HepG2 (cell line): Measurements from ENCODE around the gene ISY1. TPM values are rescaled to one million over a fixed set of nuclear protein-coding genes. Genes with fewer than 3 reads are reported as not detected.

Experiments
- ATAC-seq: fragments of 200-7000 bp; cut with Tn5 transposase; 3 replicates; pipeline ENCODE4 v1.9.1; 2020; ENCODE audit warnings: mild to moderate bottlenecking, moderate library complexity
- Bru-seq: library from RNA; stranded (reverse); fragments of 400-500 nt; gene quantifications from one replicate; lab custom pipeline; 2021; lab: Mats Ljungman, UMichigan
- BruChase-seq, 2 experiments: library from RNA; stranded (reverse); fragments of 400-500 nt; gene quantifications; one replicate each; lab custom pipeline; 2021; lab: Mats Ljungman, UMichigan
- BruUV-seq: library from RNA; stranded (reverse); fragments of 400-500 nt; replicated peaks from 2 replicates; lab custom pipeline; 2021; lab: Mats Ljungman, UMichigan
- CTCF ChIA-PET: fragments of 300-600 bp; formaldehyde crosslinking; extraction: SDS; loops from one replicate; lab custom pipeline; 2021; ENCODE audit warnings: low total read pairs, inconsistent platforms, low intra/inter-chr PET ratio; lab: Yijun Ruan, JAX
- POLR2A ChIA-PET: fragments of 350-600 bp; sonication (Branson Sonifier 250); formaldehyde crosslinking; loops from one replicate; lab custom pipeline; 2020; ENCODE audit warnings: antibody characterized with exemption, inconsistent platforms; lab: Yijun Ruan, JAX
- DNase-seq: peaks from one replicate; pipeline ENCODE4 v3.0.0-alpha.2; 2015; ENCODE audit warnings: low spot score
- FAIRE-seq: peaks from 3 replicates; lab custom pipeline; 2011; peaks lifted over from hg19 to GRCh38; lab: Jason Lieb, UNC
- H2AFZ ChIP-seq: one replicate; pipeline ENCODE4 v1.6.1; 2011; ENCODE audit warnings: low read length, inconsistent platforms
- H3K27ac ChIP-seq: fragments of 300-600 bp; 3 replicates; pipeline ENCODE4 v1.8.0; 2011; ENCODE audit warnings: mixed run types, mild to moderate bottlenecking, mixed read lengths, low read length, inconsistent platforms; ENCODE audit not compliant: insufficient read depth; ENCODE audit errors: extremely low read length
- H3K27me3 ChIP-seq, 2 experiments: fragments of 200-600 bp in 1 of 2; 2 replicates in 1 of 2; 3 replicates in 1 of 2; pipeline versions ENCODE4 v1.6.0 to v1.8.0; 2011; ENCODE audit warnings: low read length in 2 of 2, mild to moderate bottlenecking in 2 of 2, moderate library complexity in 2 of 2, inconsistent platforms in 1 of 2; ENCODE audit not compliant: insufficient read depth in 2 of 2, control insufficient read depth in 1 of 2
- H3K36me3 ChIP-seq, 2 experiments: fragments of 200-600 bp in 1 of 2; replicated peaks in 1 of 2; 2 replicates in 1 of 2; 3 replicates in 1 of 2; pipeline versions ENCODE4 v1.5.1 to v1.8.0; 2011; ENCODE audit warnings: low read length in 2 of 2, inconsistent platforms in 1 of 2; ENCODE audit not compliant: insufficient read depth in 2 of 2, control insufficient read depth in 1 of 2
- H3K4me1 ChIP-seq: 2 replicates; pipeline ENCODE4 v1.5.1; 2012; ENCODE audit warnings: low read length, inconsistent platforms; ENCODE audit not compliant: insufficient read depth
- H3K4me2 ChIP-seq: 2 replicates; pipeline ENCODE4 v1.6.0; 2011; ENCODE audit warnings: low read depth, low read length, inconsistent platforms
- H3K4me3 ChIP-seq, 3 experiments: fragments of 200-600 bp in 1 of 3; sonication (generic), shearing (Covaris generic) in 1 of 3; replicated peaks in 1 of 3; 2 replicates each; pipeline ENCODE4 v1.5.1; 2011 to 2016; ENCODE audit warnings: low read length in 3 of 3, inconsistent platforms in 2 of 3, low read depth in 2 of 3, mild to moderate bottlenecking in 2 of 3, control low read depth in 1 of 3, mixed read lengths in 1 of 3; ENCODE audit not compliant: insufficient read depth in 1 of 3
- H3K79me2 ChIP-seq: one replicate; pipeline ENCODE4 v1.6.1; 2011; ENCODE audit warnings: low read length, inconsistent platforms; ENCODE audit not compliant: insufficient read depth
- H3K9ac ChIP-seq: 2 replicates; pipeline ENCODE4 v1.6.0; 2011; ENCODE audit warnings: mild to moderate bottlenecking, low read depth, low read length, inconsistent platforms; ENCODE audit not compliant: insufficient read depth
- H3K9me3 ChIP-seq: 2 replicates; pipeline ENCODE4 v1.5.1; 2012; ENCODE audit warnings: mild to moderate bottlenecking, low read length
- H4K20me1 ChIP-seq: 2 replicates; pipeline ENCODE4 v1.6.0; 2011; ENCODE audit warnings: inconsistent platforms, mild to moderate bottlenecking, low read length, moderate library complexity; ENCODE audit not compliant: insufficient read depth
- HNRNPL ChIP-seq: fragments of 200-400 bp; formaldehyde crosslinking; IDR thresholded peaks from 2 replicates; pipeline ENCODE4 v1.6.1; 2017; ENCODE audit warnings: mild to moderate bottlenecking, low read depth, low read length
- KDM1A ChIP-seq: IDR thresholded peaks from 2 replicates; pipeline ENCODE4 v1.6.1; 2016; ENCODE audit warnings: missing compliant biosample characterization
- NR2F6 ChIP-seq, 2 experiments: IDR thresholded peaks; 2 replicates each; pipeline ENCODE4 v1.6.1; 2016; ENCODE audit warnings: antibody characterized with exemption in 1 of 2, mild to moderate bottlenecking in 1 of 2
- THYN1 ChIP-seq: sonication (generic); formaldehyde crosslinking; IDR thresholded peaks from 2 replicates; pipeline ENCODE4 v1.8.1; 2023; ENCODE audit warnings: low read depth, mild to moderate bottlenecking, moderate library complexity, missing genetic modification reagents, borderline replicate concordance
- YEATS2 ChIP-seq: sonication (generic); formaldehyde crosslinking; IDR thresholded peaks from 2 replicates; pipeline ENCODE4 v1.4.0; 2020; ENCODE audit warnings: missing genetic modification reagents, borderline replicate concordance
- ZFP62 ChIP-seq: sonication (generic); formaldehyde crosslinking; IDR thresholded peaks from 2 replicates; pipeline ENCODE4 v1.4.0; 2020; ENCODE audit warnings: missing genetic modification reagents
- ZMAT3 ChIP-seq: sonication (generic); formaldehyde crosslinking; conservative IDR thresholded peaks from 2 replicates; pipeline ENCODE4 v1.7.0; 2021; ENCODE audit warnings: missing genetic modification reagents
- ZNF20 ChIP-seq: sonication (generic); formaldehyde crosslinking; IDR thresholded peaks from 2 replicates; pipeline ENCODE4 v1.4.0; 2020; ENCODE audit warnings: mild to moderate bottlenecking, moderate library complexity, missing genetic modification reagents
- WGBS: methylation state at CpG from one replicate; pipeline ENCODE4 v1.1.6; 2017; ENCODE audit warnings: low lambda C conversion rate; 5-methylcytosine and 5-hydroxymethylcytosine counted together
- in situ Hi-C: cut with HindIII; loops from 2 replicates; pipeline ENCODE4 v1.10.0; 2017; ENCODE audit warnings: low pct_unique_long_range_greater_than_20kb; ENCODE audit not compliant: extremely low pct_ligation_motif_present
- intact Hi-C: fragments of 100-400 bp; cut with micrococcal nuclease; formaldehyde crosslinking; loops from one replicate; pipeline ENCODE4 v1.10.0; 2022; ENCODE audit not compliant: unreplicated experiment
- long read RNA-seq, 2 experiments: library from RNA in 1 of 2; library from polyadenylated mRNA in 1 of 2; stranded (forward) in 1 of 2; unstranded in 1 of 2; transcript quantifications; one replicate each; pipeline ENCODE4 v2.0.0, GENCODE V29; 2019 to 2022
- polyA minus RNA-seq, 3 experiments: library from RNA; depleted of rRNA, polyadenylated mRNA; stranded (reverse); fragments of >200 nt; gene quantifications; 2 replicates each; pipeline ENCODE4 v1.2.3, GENCODE V29; 2011; ENCODE audit warnings: low replicate concordance in 1 of 3
- polyA plus RNA-seq, 8 experiments: library from polyadenylated mRNA; depleted of rRNA in 3 of 8; stranded (reverse) in 7 of 8; unstranded in 1 of 8; fragments of >200 nt; fragmentation: Illumina TruSeq in 4 of 8; extraction: Trizol in 4 of 8; gene quantifications; 2 replicates each; pipeline versions ENCODE4 v1.2.1 to v1.2.3, GENCODE V29; 2011 to 2016; ENCODE audit warnings: low read depth in 4 of 8, missing spikeins in 1 of 8, mixed read lengths in 1 of 8; ENCODE audit not compliant: insufficient read depth in 1 of 8
- total RNA-seq, 5 experiments: library from RNA; depleted of rRNA; stranded (reverse); fragments of >200 nt; fragmentation: Illumina TruSeq; extraction: Trizol; gene quantifications; 2 replicates each; pipeline ENCODE4 v1.2.3, GENCODE V29; 2016; ENCODE audit warnings: low read depth in 1 of 5
- TF ChIP-seq, protein P1 (sequence below), 2 experiments: IDR thresholded peaks; 2 replicates each; pipeline ENCODE4 v1.6.1; 2011 to 2012; ENCODE audit warnings: low read length in 2 of 2, borderline replicate concordance in 1 of 2, low read depth in 1 of 2, mild to moderate bottlenecking in 1 of 2, moderate library complexity in 1 of 2
- TF ChIP-seq, protein P2 (sequence below): IDR thresholded peaks from 2 replicates; pipeline ENCODE4 v1.6.1; 2016

The ISY1 gene
- 39.1 and 59.0 TPM in 2 replicates for total RNA-seq (2016; rRNA removed; fragmentation: Illumina TruSeq; extraction: Trizol)
- 4.4 and 6.2 TPM in 2 replicates for total RNA-seq (2016; cell fraction: cytosol; rRNA removed; fragmentation: Illumina TruSeq; extraction: Trizol; ENCODE audit: low read depth)
- total RNA-seq (2016; cell fraction: insoluble cytoplasmic fraction; rRNA removed; fragmentation: Illumina TruSeq; extraction: Trizol), result 35.5 and 58.0 TPM in 2 replicates
- total RNA-seq (2016; cell fraction: membrane; rRNA removed; fragmentation: Illumina TruSeq; extraction: Trizol), result 12.0 and 13.2 TPM in 2 replicates
- total RNA-seq (2016; cell fraction: nucleus; rRNA removed; fragmentation: Illumina TruSeq; extraction: Trizol), result 9.8 and 14.2 TPM in 2 replicates
- polyA plus RNA-seq (2011; rRNA removed), result 16.9 and 21.0 TPM in 2 replicates
- 12.1 and 14.3 TPM in 2 replicates for polyA plus RNA-seq (2011; cell fraction: cytosol; rRNA removed)
- polyA plus RNA-seq (2011; cell fraction: nucleus; rRNA removed), result 5.3 and 7.2 TPM in 2 replicates
- polyA plus RNA-seq (2012), result 11.8 and 15.3 TPM in 2 replicates
- 4.4 and 5.1 TPM in 2 replicates for polyA plus RNA-seq (2016; cell fraction: cytosol; fragmentation: Illumina TruSeq; extraction: Trizol; ENCODE audit: low read depth)
- 44.4 and 52.7 TPM in 2 replicates for polyA plus RNA-seq (2016; cell fraction: insoluble cytoplasmic fraction; fragmentation: Illumina TruSeq; extraction: Trizol; ENCODE audit: low read depth)
- 7.9 and 8.5 TPM in 2 replicates for polyA plus RNA-seq (2016; cell fraction: membrane; fragmentation: Illumina TruSeq; extraction: Trizol; ENCODE audit: low read depth)
- 11.5 and 19.0 TPM in 2 replicates for polyA plus RNA-seq (2016; cell fraction: nucleus; fragmentation: Illumina TruSeq; extraction: Trizol; ENCODE audit: insufficient read depth, low read depth)
- 10.4 and 33.7 TPM in 2 replicates for polyA minus RNA-seq (2011; rRNA and poly(A)+ RNA removed; ENCODE audit: low replicate concordance)
- polyA minus RNA-seq (2011; cell fraction: cytosol; rRNA and poly(A)+ RNA removed), result 10.6 and 13.7 TPM in 2 replicates
- polyA minus RNA-seq (2011; cell fraction: nucleus; rRNA and poly(A)+ RNA removed), result 4.4 and 8.0 TPM in 2 replicates
- percentile 65 among the genes with signal in this experiment for Bru-seq, nascent RNA
- percentile 85 among the genes with signal in this experiment for BruChase-seq, experiment 1, labeled RNA remaining after a 6-hour chase
- percentile 81 among the genes with signal in this experiment for BruChase-seq, experiment 2, labeled RNA remaining after a 2-hour chase
- long read RNA-seq, experiment 1, transcript ISY1-203 (11 exons, 3,842 nt), result major isoform, 30 of 34 reads
- long read RNA-seq, experiment 1, partial matches to known transcripts, result 2 of 34 reads
- long read RNA-seq, experiment 1, other reads (novel, unspliced or antisense), result 0 of 34 reads
- long read RNA-seq, experiment 2, transcript ISY1-203 (11 exons, 3,842 nt), result major isoform, 10 of 26 reads
- long read RNA-seq, experiment 2, partial matches to known transcripts, result 9 of 26 reads
- long read RNA-seq, experiment 2, other reads (novel, unspliced or antisense), result 7 of 26 reads

DNA sequence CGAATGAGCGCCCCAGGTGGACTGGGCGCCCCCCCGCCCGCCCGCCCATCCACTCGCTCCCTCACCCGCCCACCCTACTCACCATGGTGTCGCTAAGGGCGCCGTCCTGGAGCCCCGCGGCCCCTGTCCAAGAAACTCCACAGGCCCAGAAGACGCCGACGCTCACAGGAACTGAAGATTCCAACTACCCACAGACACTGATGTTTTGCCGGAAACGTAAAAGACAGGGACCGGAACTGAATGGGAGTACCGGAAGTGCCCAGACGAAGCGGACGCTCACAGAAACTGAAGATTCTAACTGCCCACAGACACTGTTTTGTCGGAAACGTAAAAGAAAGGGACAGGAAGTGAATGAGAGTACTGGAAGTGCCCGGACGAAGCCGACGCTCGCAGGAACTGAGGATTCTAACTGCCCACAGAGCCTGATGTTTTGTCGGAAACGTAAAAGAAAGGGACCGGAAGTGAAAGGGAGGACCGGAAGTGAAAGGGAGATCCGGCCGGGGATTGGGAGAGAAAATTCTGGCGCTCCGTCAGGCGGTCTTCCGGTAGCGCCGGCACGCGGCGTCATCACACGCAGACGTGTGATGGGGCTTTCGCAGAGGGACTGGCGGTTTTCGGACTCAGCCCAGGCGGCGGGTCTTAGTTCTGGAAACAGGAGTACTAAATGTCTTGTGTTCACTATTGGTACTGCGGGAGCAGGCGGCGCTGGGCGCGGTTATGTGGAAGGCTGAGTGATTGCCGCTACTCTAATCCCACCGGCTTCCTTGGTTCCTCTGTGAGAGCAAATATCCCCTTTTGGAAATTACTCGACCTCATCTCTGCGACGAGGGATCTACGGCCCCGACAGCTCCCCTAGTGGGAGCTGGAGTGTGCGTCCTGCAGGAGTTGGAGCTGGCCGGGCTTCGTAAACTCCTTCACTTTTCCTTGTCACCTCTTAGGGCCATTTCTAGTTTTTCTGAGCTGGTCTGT, at the start of gene ISY1:
ISY1 (minus strand) TSS at position 173 of the 969 bp plus-strand sequence; CDS start at position 85, 88 bp downstream.
- TSS peak; percentile 97 for BruUV-seq
- H3K4me3 ChIP-seq, result peak within 1 kb of the TSS; percentile 91 to 99 (median 96)
- FAIRE-seq, result peak; percentile 68
- ChIA-PET POLR2A (interaction anchor here (0.7 to 2.6 kb wide), 13 partner anchors 11 to 118 kb away, joined by 3 to 20 read pairs (median 6); partner anchors contain the start of genes CNBP, COPG1, HMCES and RAB43), CTCF (interaction anchor here (3.0 kb wide), 1 partner anchor 84 kb away, joined by 17 read pairs; no protein-coding TSS in a partner anchor)
- H4K20me1 ChIP-seq, result no peaks in the 10 kb centered on the region
- intact Hi-C loops (loop anchor here (1.0 kb wide), 2 partner anchors 84 to 107 kb away; no protein-coding TSS in a partner anchor), in situ Hi-C loops (no loop called here)
- H3K79me2 ChIP-seq, result peaks cover 19% of the 10 kb centered on the region
- H2AFZ ChIP-seq, result peak within 1 kb of the TSS; percentile 100
- H3K27ac ChIP-seq, result peak within 1 kb of the TSS; percentile 100
- peaks cover 2 to 9% of the 10 kb centered on the region in 2 experiments for H3K36me3 ChIP-seq
- peak within 1 kb of the TSS; percentile 100 for H3K9ac ChIP-seq
- WGBS, result 1% methylated on average over 48 of the region's 67 CpGs
- peak; percentile 92 for DNase-seq
- H3K9me3 ChIP-seq, result no peaks in the 10 kb centered on the region
- H3K27me3 ChIP-seq, result no peaks in the 10 kb centered on the region; a peak in 1 of 5 replicates
- peak within 1 kb of the TSS; percentile 96 for H3K4me2 ChIP-seq
- H3K4me1 ChIP-seq, result peaks cover 22% of the 10 kb centered on the region
- peak; percentile 82 for ATAC-seq
- TF ChIP-seq HNRNPL, result 0 out of 2 replicates have a peak, but pooled peaks have one; percentile 36
- TF ChIP-seq, protein P1, sequence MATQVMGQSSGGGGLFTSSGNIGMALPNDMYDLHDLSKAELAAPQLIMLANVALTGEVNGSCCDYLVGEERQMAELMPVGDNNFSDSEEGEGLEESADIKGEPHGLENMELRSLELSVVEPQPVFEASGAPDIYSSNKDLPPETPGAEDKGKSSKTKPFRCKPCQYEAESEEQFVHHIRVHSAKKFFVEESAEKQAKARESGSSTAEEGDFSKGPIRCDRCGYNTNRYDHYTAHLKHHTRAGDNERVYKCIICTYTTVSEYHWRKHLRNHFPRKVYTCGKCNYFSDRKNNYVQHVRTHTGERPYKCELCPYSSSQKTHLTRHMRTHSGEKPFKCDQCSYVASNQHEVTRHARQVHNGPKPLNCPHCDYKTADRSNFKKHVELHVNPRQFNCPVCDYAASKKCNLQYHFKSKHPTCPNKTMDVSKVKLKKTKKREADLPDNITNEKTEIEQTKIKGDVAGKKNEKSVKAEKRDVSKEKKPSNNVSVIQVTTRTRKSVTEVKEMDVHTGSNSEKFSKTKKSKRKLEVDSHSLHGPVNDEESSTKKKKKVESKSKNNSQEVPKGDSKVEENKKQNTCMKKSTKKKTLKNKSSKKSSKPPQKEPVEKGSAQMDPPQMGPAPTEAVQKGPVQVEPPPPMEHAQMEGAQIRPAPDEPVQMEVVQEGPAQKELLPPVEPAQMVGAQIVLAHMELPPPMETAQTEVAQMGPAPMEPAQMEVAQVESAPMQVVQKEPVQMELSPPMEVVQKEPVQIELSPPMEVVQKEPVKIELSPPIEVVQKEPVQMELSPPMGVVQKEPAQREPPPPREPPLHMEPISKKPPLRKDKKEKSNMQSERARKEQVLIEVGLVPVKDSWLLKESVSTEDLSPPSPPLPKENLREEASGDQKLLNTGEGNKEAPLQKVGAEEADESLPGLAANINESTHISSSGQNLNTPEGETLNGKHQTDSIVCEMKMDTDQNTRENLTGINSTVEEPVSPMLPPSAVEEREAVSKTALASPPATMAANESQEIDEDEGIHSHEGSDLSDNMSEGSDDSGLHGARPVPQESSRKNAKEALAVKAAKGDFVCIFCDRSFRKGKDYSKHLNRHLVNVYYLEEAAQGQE (IDR thresholded peaks at IDR 0.05; ENCODE audit: borderline replicate concordance in 1 of 2, low read depth in 1 of 2, low read length in 2 of 2), result peak in 1 of 2 experiments; percentile 39; a peak in 1 of 4 replicates
- no peak for TF ChIP-seq NR2F6 (IDR thresholded peaks at IDR 0.05)
- TF ChIP-seq NR2F6 (CRISPR knock-in tag; IDR thresholded peaks at IDR 0.05), result no peak
- no peak; the same call in 1 of the 2 replicates for TF ChIP-seq ZMAT3
- TF ChIP-seq ZFP62 (CRISPR knock-in tag), result no peak
- peak; percentile 60; the same call in 1 of the 2 replicates for TF ChIP-seq ZNF20 (CRISPR knock-in tag)
- TF ChIP-seq KDM1A, result no peak
- peak; percentile 90 for TF ChIP-seq YEATS2 (CRISPR knock-in tag)
- TF ChIP-seq, protein P2, sequence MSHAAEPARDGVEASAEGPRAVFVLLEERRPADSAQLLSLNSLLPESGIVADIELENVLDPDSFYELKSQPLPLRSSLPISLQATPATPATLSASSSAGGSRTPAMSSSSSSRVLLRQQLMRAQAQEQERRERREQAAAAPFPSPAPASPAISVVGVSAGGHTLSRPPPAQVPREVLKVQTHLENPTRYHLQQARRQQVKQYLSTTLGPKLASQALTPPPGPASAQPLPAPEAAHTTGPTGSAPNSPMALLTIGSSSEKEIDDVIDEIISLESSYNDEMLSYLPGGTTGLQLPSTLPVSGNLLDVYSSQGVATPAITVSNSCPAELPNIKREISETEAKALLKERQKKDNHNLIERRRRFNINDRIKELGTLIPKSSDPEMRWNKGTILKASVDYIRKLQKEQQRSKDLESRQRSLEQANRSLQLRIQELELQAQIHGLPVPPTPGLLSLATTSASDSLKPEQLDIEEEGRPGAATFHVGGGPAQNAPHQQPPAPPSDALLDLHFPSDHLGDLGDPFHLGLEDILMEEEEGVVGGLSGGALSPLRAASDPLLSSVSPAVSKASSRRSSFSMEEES (CRISPR knock-in tag), result peak; percentile 45; the same call in 1 of the 2 replicates
- TF ChIP-seq THYN1 (CRISPR knock-in tag), result 0 out of 2 replicates have a peak, but pooled peaks have one; percentile 82
